SK-N-SH (cell line): ENCODE data around the gene ITGB3BP. TPM values are rescaled to one million over a fixed set of nuclear protein-coding genes. Genes with fewer than 3 reads are reported as not detected.
A peak's percentile ranks its signal among the peaks of the same experiment; 100 is the strongest.

Experiments
- CTCF ChIA-PET: fragments of 300-600, 350-600 bp; formaldehyde crosslinking; extraction: SDS; loops from one replicate; lab custom pipeline; 2021; lab: Yijun Ruan, JAX
- POLR2A ChIA-PET: fragments of 350-600 bp; sonication (Branson Sonifier 250); formaldehyde crosslinking; extraction: SDS; loops from one replicate; lab custom pipeline; 2020; ENCODE audit warnings: antibody characterized with exemption, inconsistent platforms; lab: Yijun Ruan, JAX
- DNase-seq: peaks from one replicate; pipeline ENCODE4 v3.0.0; 2012
- H2AFZ ChIP-seq: fragments of 200-600 bp; sonication (generic); 2 replicates; pipeline ENCODE4 v1.8.1; 2016; ENCODE audit warnings: antibody characterized with exemption, mild to moderate bottlenecking, low read depth
- H3F3A ChIP-seq: fragments of 200-600 bp; sonication (generic); replicated peaks from 2 replicates; pipeline ENCODE3; 2016; ENCODE audit warnings: antibody characterized with exemption, mild to moderate bottlenecking; ENCODE audit not compliant: insufficient read depth
- H3K27ac ChIP-seq, 2 experiments: fragments of 200-500 bp in 1 of 2; fragments of 200-600 bp in 1 of 2; sonication (Bioruptor generic) in 1 of 2; sonication (generic), shearing (Covaris generic) in 1 of 2; 2 replicates each; pipeline versions ENCODE4 v1.5.1 to v1.6.1; 2014 to 2016; ENCODE audit warnings: low read depth in 2 of 2, inconsistent platforms in 1 of 2, low read length in 1 of 2, mild to moderate bottlenecking in 1 of 2, mixed read lengths in 1 of 2
- H3K27me3 ChIP-seq: fragments of 200-600 bp; sonication (generic), shearing (Covaris generic); 2 replicates; pipeline ENCODE4 v1.6.1; 2016; ENCODE audit warnings: mixed run types; ENCODE audit not compliant: insufficient read depth
- H3K36me3 ChIP-seq, 2 experiments: fragments of 200-500 bp in 1 of 2; fragments of 200-600 bp in 1 of 2; sonication (Bioruptor generic) in 1 of 2; sonication (generic) in 1 of 2; replicated peaks in 1 of 2; 2 replicates each; pipeline versions ENCODE3 to v1.5.1; 2014 to 2016; ENCODE audit warnings: low read length in 1 of 2, mild to moderate bottlenecking in 1 of 2; ENCODE audit not compliant: insufficient read depth in 2 of 2, control insufficient read depth in 1 of 2
- H3K4me1 ChIP-seq, 2 experiments: fragments of 200-500 bp in 1 of 2; fragments of 200-600 bp in 1 of 2; sonication (Bioruptor generic) in 1 of 2; sonication (generic), shearing (Covaris generic) in 1 of 2; 2 replicates each; pipeline versions ENCODE4 v1.5.1 to v1.6.1; 2014 to 2016; ENCODE audit warnings: low read depth in 1 of 2, low read length in 1 of 2, mixed run types in 1 of 2; ENCODE audit not compliant: insufficient read depth in 2 of 2, control insufficient read depth in 1 of 2
- H3K4me2 ChIP-seq: fragments of 200-600 bp; sonication (generic), shearing (Covaris generic); 2 replicates; pipeline ENCODE4 v1.6.1; 2017; ENCODE audit warnings: mixed run types
- H3K4me3 ChIP-seq, 2 experiments: fragments of 200-500 bp in 1 of 2; fragments of 200-600 bp in 1 of 2; sonication (Bioruptor generic) in 1 of 2; sonication (generic), shearing (Covaris generic) in 1 of 2; 2 replicates each; pipeline versions ENCODE4 v1.5.1 to v1.8.1; 2014 to 2016; ENCODE audit warnings: low read depth in 2 of 2, inconsistent platforms in 1 of 2, low read length in 1 of 2, mild to moderate bottlenecking in 1 of 2, mixed read lengths in 1 of 2, moderate library complexity in 1 of 2
- H3K79me2 ChIP-seq: fragments of 200-600 bp; sonication (generic); 2 replicates; pipeline ENCODE4 v1.8.1; 2017; ENCODE audit warnings: mild to moderate bottlenecking; ENCODE audit not compliant: insufficient read depth
- H3K9ac ChIP-seq: fragments of 200-600 bp; sonication (generic); 2 replicates; pipeline ENCODE4 v1.6.1; 2017; ENCODE audit warnings: mixed run types
- H3K9me2 ChIP-seq: fragments of 200-600 bp; sonication (generic); 2 replicates; pipeline ENCODE4 v1.6.1; 2017; ENCODE audit warnings: mixed run types
- H3K9me3 ChIP-seq: fragments of 200-600 bp; sonication (generic); 2 replicates; pipeline ENCODE4 v1.6.1; 2017; ENCODE audit warnings: mixed run types, mild to moderate bottlenecking, moderate library complexity
- H4K20me1 ChIP-seq: fragments of 200-600 bp; sonication (generic); 2 replicates; pipeline ENCODE4 v1.6.1; 2017; ENCODE audit warnings: mild to moderate bottlenecking, mixed run types; ENCODE audit not compliant: insufficient read depth
- CHD2 ChIP-seq: fragments of 150-350 bp; IDR thresholded peaks from 2 replicates; pipeline ENCODE4 v1.6.1; 2018; ENCODE audit warnings: low read length; ENCODE audit not compliant: partially characterized antibody
- CTCF ChIP-seq: fragments of 200-600 bp; sonication (generic); IDR thresholded peaks from 2 replicates; pipeline ENCODE4 v1.6.1; 2017; ENCODE audit warnings: antibody characterized with exemption, mild to moderate bottlenecking, moderate library complexity
- EP300 ChIP-seq, 2 experiments: IDR thresholded peaks; 2 replicates each; pipeline versions ENCODE4 v1.4.0 to v1.6.1; 2012; ENCODE audit warnings: borderline replicate concordance in 1 of 2, low read depth in 1 of 2, low read length in 1 of 2
- FOXJ3 ChIP-seq: sonication (generic); formaldehyde crosslinking; IDR thresholded peaks from 2 replicates; pipeline ENCODE4 v1.5.1; 2020; ENCODE audit warnings: mild to moderate bottlenecking, missing genetic modification reagents
- FOXM1 ChIP-seq: IDR thresholded peaks from 2 replicates; pipeline ENCODE4 v1.4.0; 2012; ENCODE audit warnings: low read depth, mild to moderate bottlenecking
- GABPA ChIP-seq: IDR thresholded peaks from 2 replicates; pipeline ENCODE4 v1.4.0; 2012; ENCODE audit warnings: low read depth, mild to moderate bottlenecking
- IRF3 ChIP-seq: fragments of 150-350 bp; IDR thresholded peaks from 2 replicates; pipeline ENCODE4 v1.6.1; 2016; ENCODE audit warnings: mild to moderate bottlenecking, low read depth, low read length
- JUND ChIP-seq: IDR thresholded peaks from 2 replicates; pipeline ENCODE4 v1.4.0; 2012
- MAX ChIP-seq: IDR thresholded peaks from 2 replicates; pipeline ENCODE4 v1.4.0; 2012; ENCODE audit warnings: low read depth
- RAD21 ChIP-seq: IDR thresholded peaks from 2 replicates; pipeline ENCODE4 v1.6.1; 2012; ENCODE audit warnings: mild to moderate bottlenecking, low read length
- TCF12 ChIP-seq: IDR thresholded peaks from 2 replicates; pipeline ENCODE4 v1.4.0; 2012
- USF1 ChIP-seq: IDR thresholded peaks from 2 replicates; pipeline ENCODE4 v1.4.0; 2012; ENCODE audit warnings: low read depth, borderline replicate concordance
- YY1 ChIP-seq: IDR thresholded peaks from 2 replicates; pipeline ENCODE4 v1.4.0; 2012; ENCODE audit warnings: low read depth, mild to moderate bottlenecking
- WGBS: methylation state at CpG from one replicate; pipeline ENCODE4 v1.1.6; 2017; ENCODE audit warnings: low lambda C conversion rate; 5-methylcytosine and 5-hydroxymethylcytosine counted together
- polyA plus RNA-seq, 3 experiments: library from polyadenylated mRNA; depleted of rRNA; stranded (reverse); fragments of >200 nt; gene quantifications; 2 replicates each; pipeline ENCODE4 v1.2.3, GENCODE V29; 2012

ITGB3BP gene
- polyA plus RNA-seq, 1 of the 3 experiments (the other 2 are of a cell fraction): 9.9 TPM

- Histone ChIP-seq H3K4me1 (no peaks in the 10 kb centered on the region), H3K9ac (no peak overlapping the region), H3K9me2 (no peaks in the 10 kb centered on the region), H3K4me3 (no peak overlapping the region), H3K27ac (no peak overlapping the region), H4K20me1 (no peaks in the 10 kb centered on the region), H3F3A (peaks cover 4% of the 10 kb centered on the region), H3K9me3 (no peaks in the 10 kb centered on the region), H3K4me2 (no peak overlapping the region), H2AFZ (no peak overlapping the region), H3K36me3 (peaks cover 4 to 8% of the 10 kb centered on the region in 2 experiments), H3K27me3 (no peaks in the 10 kb centered on the region), H3K79me2 (no peaks in the 10 kb centered on the region)
- ChIA-PET CTCF (no interaction called here), POLR2A (no interaction called here)
- TF ChIP-seq JUND: no peak
- no peak for TF ChIP-seq GABPA
- TF ChIP-seq CTCF: no peak
- no peak for TF ChIP-seq MAX
- no peak for TF ChIP-seq FOXM1
- no peak for TF ChIP-seq FOXJ3
- TF ChIP-seq CHD2: no peak
- TF ChIP-seq EP300 (IDR thresholded peaks at IDR 0.05; ENCODE audit: borderline replicate concordance in 1 of 2, low read depth in 1 of 2, low read length in 1 of 2): no peak
- no peak for TF ChIP-seq RAD21
- no peak for DNase-seq
Observed at GRCh38 chr1:63545780-63546179, 22.8 kb upstream of the ITGB3BP start.

GRCh38 chr1:63537940-63538339, 14.9 kb upstream of the ITGB3BP start:
- peak; percentile 7 for DNase-seq
- TF ChIP-seq TCF12: no peak
- TF ChIP-seq RAD21: peak; percentile 59
- TF ChIP-seq CTCF: peak; percentile 70
- no peak for TF ChIP-seq JUND
- TF ChIP-seq YY1: no peak
- no peak for TF ChIP-seq USF1
- TF ChIP-seq IRF3: no peak

More at GRCh38 chr1:63537940-63538339, 14.9 kb upstream of the ITGB3BP start:
- H3K36me3 ChIP-seq: peaks cover 23 to 25% of the 10 kb centered on the region in 2 experiments
- H3K4me3 ChIP-seq: no peak overlapping the region
- no peak overlapping the region for H3K9ac ChIP-seq
- POLR2A ChIA-PET: no interaction called here
- no peak overlapping the region for H2AFZ ChIP-seq
- no peak overlapping the region for H3K27ac ChIP-seq
- H3K4me1 ChIP-seq: no peaks in the 10 kb centered on the region
- no peaks in the 10 kb centered on the region for H3K9me3 ChIP-seq
- peaks cover 7% of the 10 kb centered on the region for H3F3A ChIP-seq
- CTCF ChIA-PET: interaction anchor here (0.7 to 4.0 kb wide), 31 partner anchors 10 to 707 kb away, joined by 3 to 29 read pairs (median 3); partner anchors contain the start of genes EFCAB7 and ITGB3BP
- no peak overlapping the region for H3K4me2 ChIP-seq
- no peaks in the 10 kb centered on the region for H3K9me2 ChIP-seq
- no peaks in the 10 kb centered on the region for H3K79me2 ChIP-seq
- WGBS: 6% methylated on average over 1 of the region's 1 CpG
- no peaks in the 10 kb centered on the region for H4K20me1 ChIP-seq
- H3K27me3 ChIP-seq: no peaks in the 10 kb centered on the region
